NK-92 treated with Interleukin-12 subunit alpha and Interleukin-12 subunit beta, amount 100 ng/mL, for 24 hours (cell line): Measurements from ENCODE around the gene NRN1L.
"Not testable (repeated sequence)": the region's sequence is repeated elsewhere in the genome, so short reads cannot be mapped to it uniquely, and the experiment has no call there.

Experiments
- DNase-seq: peaks from one replicate; lab custom pipeline; 2025; lab: John Stamatoyannopoulos, UW

Gene NRN1L

DNA sequence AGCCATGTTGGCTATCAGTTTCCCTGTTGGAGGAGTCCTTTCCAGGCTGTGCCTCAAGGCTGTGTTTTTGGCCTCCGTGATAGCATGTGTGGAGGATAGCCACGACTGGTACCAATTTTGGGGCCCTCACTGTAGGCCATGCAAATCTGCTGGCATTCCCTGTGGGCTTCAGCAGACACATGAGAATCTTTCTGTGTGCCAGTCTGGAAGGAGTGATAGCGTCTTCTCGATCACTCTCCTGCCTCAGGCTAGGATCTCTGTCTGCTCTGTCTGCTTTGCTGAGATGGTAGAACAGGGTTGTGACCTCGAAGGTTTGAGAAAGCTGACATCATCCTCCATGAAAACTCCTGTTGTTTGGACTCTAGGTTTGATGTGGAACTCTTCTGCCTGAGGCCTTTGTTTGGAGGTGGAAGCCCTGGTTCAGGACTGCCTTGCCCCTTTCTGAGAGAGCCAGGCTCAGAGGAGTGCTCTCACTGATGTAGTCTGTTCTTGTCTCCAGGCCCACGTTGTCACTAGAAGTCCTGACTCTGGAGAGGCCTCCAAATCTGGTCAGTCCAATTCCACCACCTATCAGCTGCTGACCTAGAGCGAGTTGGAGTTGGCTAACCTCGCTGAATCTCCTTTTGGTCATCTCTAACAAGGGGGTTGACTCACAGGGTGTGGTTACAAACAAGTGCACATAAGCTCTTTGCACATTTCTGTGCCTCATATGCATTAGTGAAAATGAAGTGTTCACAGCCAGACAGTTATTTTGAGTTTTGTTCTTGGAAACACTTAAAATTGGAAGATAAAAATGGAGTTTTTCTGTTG lies 23.9 kb upstream of the NRN1L start:
- DNase-seq = no peak

DNA sequence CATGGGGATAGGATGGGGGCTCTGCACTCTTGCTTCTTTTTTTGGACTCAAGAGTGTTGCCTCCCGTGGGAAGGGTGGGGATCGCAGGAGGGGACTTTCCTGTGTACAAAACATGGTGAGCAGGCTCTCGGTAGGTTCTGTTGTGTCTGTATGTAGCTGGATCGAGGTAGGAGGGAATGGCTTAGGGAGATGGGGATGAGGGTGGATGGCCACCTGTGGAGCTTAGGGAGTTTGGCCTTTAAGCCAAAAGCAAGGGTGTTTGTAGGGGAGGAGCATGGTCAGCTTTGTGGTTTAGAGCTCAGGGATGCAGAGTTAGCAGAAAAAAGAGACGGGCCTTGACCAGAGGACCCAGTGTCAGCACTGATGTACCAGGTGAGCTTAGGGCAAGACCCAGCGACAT lies 22.8 kb upstream of the NRN1L start:
- no peak for DNase-seq

DNA sequence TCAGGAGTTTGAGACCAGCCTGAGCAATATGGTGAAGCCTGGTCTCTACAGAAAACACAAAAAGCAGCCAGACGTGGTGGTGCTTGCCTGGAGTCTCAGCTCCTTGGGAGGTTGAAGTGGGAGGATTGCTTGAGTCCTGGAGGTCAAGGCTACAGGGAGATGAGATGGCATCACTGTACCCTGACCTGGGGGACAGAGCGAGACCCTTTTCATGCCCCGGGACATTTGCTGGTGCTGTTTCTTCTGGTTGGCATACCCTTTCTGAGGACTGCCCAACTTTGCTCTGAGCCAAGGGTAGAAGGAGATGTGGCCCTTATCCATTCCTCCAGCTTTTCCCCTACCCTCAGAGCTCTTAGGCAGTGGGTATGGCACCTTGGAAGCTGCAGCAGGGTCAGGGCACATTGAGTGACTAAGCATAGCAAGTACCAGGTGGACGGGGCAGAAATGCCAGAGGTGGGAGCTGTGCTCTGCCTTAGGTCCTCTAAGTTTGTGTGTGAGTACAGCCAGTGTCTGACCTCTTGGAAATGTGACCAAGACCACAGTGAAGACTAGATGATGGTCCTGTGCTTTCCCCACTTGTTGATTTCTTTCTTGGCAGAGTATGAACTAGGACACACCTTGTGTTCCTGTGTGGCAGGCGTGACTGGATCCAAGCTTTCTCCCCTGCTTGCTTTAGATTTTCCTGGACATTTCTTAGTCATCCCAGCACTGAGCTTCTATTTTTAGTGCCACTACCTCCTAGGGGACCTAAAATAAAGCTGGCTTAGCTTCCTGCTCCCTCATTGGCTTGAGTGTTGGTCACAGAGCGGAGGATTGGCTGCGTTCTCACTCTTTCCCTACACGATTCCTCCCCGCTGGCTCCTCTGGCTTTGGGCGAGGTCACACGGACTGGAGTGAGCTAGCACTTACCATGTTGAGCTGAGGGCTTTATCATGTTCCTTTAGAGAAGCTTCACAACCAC lies 21.8 kb upstream of the NRN1L start:
- DNase-seq = no peak

GRCh38 chr16:67864044-67864443 lies 20.6 kb upstream of the NRN1L start:
- not testable (repeated sequence) for DNase-seq

GRCh38 chr16:67864594-67864993 lies 20.1 kb upstream of the NRN1L start:
- no peak for DNase-seq

DNA sequence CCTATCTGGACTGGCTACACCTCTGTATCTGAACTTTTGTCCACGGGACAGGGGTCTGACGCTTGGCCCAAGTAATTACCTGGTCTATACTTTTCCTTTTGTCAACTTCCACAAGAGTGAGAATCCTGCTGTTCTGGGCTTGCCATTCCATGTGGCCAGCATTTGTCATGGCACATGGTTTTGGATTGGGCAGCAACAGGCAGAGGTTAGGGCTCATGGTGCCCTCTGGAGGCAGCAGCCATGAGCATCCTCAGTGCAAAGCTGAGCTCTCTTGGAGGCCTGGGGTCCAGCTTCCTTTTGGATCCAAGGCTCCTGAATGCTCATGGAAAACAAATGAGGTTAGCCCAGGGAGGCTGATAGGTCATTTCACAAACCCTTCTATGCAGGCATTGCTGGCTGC lies 19.4 kb upstream of the NRN1L start:
- DNase-seq = no peak

GRCh38 chr16:67868290-67868689 lies 16.4 kb upstream of the NRN1L start:
- no peak for DNase-seq

DNA sequence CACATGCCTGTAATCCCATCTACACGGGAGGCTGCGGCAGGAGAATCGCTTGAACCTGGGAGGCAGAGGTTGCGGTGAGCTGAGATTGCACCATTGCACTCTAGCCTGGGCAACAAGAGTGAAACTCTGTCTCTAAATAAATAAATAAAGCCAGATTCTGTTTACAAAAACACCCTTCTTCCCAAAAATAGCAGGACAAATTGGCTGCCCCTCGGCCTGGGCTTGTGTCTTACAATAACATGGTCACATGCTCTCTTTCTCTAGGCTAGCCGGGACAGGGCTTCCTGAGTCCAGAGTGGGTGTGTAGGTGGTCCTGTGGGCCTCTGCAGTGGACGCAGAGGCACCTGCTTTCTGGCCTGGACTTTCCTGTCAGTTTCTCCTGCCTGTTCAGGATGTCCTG lies 15.0 kb upstream of the NRN1L start:
- DNase-seq = no peak

- no peak for DNase-seq
These were observed 13.4 kb upstream of the NRN1L start for GRCh38 chr16:67871256-67871655.

GRCh38 chr16:67872131-67872630 lies 12.5 kb upstream of the NRN1L start:
- DNase-seq = no peak

DNA sequence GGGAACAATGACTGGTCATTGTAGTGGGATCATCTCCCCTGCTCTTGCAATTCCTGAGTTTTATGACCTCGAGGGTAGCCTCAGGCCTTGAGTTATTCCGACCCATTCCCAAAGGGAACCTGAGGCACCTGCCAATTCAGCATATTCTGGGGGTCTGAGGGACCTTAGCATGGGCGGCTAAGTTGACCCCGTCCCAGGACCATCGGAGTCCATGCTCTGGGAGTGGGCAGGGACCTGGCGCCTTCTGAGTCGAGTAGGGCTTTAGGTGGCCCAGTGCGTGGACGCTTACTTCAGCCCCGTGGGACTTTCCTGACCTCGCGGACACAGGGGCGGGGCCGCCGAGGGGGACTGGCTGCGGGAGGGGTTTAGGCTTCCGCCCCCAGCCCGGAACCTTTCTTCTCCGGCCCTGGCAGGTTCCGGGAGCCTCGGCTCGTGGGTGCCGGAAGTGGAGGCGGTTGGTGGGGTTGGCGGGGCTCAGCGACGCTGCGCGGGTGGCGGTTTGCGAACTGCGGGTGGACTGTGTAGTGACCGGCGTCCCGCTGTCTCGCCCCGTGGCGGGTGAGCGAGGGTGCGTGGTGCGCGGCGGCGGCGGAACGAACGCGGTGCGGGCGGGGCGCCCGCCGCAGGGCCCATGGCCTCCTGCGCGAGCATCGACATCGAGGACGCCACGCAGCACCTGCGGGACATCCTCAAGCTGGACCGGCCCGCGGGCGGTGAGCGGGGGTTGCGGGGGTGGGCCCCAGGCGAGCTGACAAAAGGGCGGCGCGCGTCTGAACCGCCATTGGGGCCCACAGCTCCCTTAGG lies 11.9 kb upstream of the NRN1L start, which contains the start of gene EDC4:
Gene EDC4, plus strand, starts transcription at position 422 of the 804 bp plus-strand sequence. Its CDS starts 210 bp downstream, at position 632.
- peak; percentile 68 for DNase-seq

DNA sequence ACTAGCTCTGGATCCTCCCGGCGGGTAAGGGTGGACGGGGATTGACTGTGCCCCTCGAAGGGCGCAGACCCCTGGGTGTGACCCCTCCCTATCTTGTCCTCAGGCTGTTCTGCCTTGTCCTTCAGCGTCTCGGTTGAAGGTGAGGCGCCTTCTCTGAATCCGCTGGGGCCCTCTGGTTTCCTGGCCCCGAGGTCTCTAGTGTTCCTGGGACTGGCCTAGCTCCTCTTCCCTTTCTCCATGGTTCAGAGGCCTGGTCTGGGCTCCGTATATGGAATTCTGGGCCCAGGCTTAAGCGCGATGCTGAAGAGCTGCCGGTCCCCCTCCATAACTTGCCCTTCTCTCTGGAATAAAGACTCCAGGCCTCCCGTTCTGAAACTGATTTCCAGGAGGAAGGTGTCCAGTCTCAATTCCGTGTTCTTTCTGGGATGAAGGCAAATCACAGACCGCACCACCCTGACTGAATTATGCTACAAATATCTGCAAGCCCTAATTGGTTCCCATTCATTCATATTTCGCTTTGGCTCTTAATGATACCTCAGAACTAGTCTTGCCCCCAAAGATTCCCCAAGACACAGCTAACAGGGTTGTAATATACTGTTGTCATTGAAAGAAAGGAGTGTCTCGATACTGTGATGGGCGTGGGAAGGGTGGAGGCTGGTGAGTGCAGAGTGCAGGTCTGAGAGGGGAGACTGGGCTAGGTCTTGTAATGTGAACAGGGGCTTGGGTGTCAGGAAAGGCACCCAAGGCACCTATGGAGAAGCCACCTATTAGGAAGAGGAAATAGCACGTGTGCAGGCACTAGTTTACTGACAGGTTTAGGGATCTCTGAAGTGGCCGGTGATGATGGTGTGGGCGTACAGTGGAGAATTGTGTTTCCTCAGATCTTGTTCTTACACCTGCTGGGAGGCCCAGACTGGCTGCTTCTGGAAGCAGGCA lies 11.0 kb upstream of the NRN1L start:
- no peak for DNase-seq

DNA sequence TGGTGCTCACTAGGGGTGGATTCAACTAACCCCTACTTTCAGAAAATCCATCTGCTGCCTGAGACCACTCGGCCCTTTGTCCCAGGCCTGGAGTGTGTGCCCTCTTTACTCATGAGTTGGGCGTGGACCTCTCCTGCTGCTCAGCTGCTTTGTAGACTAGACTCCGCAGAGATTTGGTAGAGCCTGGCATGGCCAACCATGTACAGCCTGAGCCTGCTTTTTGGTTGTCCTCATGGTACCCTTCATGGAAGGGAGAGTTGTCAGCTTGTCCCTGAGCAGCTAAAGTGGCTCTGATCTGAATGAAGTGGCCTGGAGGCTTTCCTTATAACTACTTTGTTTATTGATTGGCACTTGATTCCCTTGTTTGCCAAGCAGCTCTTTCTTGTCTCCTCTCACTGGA lies 10.3 kb upstream of the NRN1L start:
- no peak for DNase-seq

DNA sequence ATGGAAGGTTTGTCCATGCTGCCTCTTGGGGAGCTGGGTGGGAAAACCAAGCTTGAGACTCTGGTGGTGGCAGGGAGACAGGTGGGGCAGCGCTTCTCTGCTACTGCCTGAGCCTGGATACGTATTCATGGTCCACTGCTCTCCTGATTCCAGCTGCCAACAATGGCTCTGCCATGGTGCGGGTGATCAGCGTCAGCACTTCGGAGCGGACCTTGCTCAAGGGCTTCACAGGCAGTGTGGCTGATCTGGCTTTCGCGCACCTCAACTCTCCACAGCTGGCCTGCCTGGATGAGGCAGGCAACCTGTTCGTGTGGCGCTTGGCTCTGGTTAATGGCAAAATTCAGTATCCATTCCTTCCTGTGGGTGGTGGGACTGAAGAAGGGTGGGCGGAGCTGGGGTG lies 7.6 kb upstream of the NRN1L start:
- DNase-seq = no peak

- no peak for DNase-seq
These were observed 6.5 kb upstream of the NRN1L start for GRCh38 chr16:67878232-67878631.

GRCh38 chr16:67878846-67879245 lies 5.8 kb upstream of the NRN1L start:
- no peak for DNase-seq

DNA sequence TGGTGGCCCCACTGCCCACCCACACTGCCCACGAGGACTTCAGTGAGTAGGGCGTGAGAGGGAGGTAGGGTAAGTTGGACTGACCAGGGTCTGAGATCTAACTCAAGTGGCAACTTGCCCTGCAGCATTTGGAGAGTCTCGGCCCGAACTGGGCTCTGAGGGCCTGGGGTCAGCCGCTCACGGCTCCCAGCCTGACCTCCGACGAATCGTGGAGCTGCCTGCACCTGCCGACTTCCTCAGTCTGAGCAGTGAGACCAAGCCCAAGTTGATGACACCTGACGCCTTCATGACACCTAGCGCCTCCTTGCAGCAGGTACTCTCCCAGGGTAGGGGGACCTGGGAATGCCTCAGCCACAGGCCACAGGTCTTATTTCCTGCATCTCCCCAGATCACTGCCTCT lies 5.2 kb upstream of the NRN1L start:
- no peak for DNase-seq

GRCh38 chr16:67879936-67880335 lies 4.7 kb upstream of the NRN1L start:
- DNase-seq = no peak

- DNase-seq = no peak
These were observed 4.1 kb upstream of the NRN1L start for GRCh38 chr16:67880584-67880983.

DNA sequence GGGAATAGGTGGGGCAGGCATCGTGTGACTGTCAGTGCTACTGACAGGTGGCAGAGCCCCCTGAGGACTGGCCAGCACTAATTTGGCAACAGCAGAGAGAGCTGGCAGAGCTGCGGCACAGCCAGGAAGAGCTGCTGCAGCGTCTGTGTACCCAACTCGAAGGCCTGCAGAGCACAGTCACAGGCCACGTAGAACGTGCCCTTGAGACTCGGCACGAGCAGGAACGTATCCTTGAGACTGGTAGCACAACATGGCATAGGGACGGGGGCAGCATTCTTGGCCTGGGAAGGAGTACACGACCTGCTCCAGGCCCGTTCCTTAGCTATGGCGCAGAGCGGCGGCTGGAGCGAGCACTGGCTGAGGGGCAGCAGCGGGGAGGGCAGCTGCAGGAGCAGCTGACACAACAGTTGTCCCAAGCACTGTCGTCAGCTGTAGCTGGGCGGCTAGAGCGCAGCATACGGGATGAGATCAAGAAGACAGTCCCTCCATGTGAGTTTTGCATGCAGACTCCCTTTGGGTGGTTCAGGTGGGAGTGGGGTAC lies 3.0 kb upstream of the NRN1L start:
- no peak for DNase-seq
